K562 (cell line): ENCODE results near the gene CGNL1. TPM values are rescaled to one million over a fixed set of nuclear protein-coding genes. Genes with fewer than 3 reads are reported as not detected.
A peak's percentile ranks its signal among the peaks of the same experiment; 100 is the strongest.

Experiments used
- ATAC-seq: fragments of 200-7000 bp; cut with Tn5 transposase; 3 replicates; pipeline ENCODE4 v1.9.1; 2020; ENCODE audit warnings: moderate library complexity
- BruUV-seq: library from RNA; stranded (reverse); fragments of 400-500 nt; replicated peaks from 2 replicates; lab custom pipeline; 2021; lab: Mats Ljungman, UMichigan
- CTCF ChIA-PET: fragments of 300-600 bp; formaldehyde crosslinking; extraction: SDS; loops from one replicate; lab custom pipeline; 2021; ENCODE audit warnings: low intra/inter-chr PET ratio; lab: Yijun Ruan, JAX
- POLR2A ChIA-PET: fragments of 300-600, 350-650 bp; sonication (Branson Sonifier 250); formaldehyde crosslinking; extraction: SDS; loops from one replicate; lab custom pipeline; 2021; ENCODE audit warnings: antibody characterized with exemption, inconsistent platforms; lab: Yijun Ruan, JAX
- DNase-seq, 4 experiments: peaks; one replicate each; pipeline versions ENCODE4 v3.0.0 to v3.0.0-alpha.2; 2011 to 2018; ENCODE audit warnings: low spot score in 3 of 4, mixed read lengths in 3 of 4; ENCODE audit errors: extremely low read depth in 1 of 4
- FAIRE-seq: peaks from 2 replicates; lab custom pipeline; 2011; peaks lifted over from hg19 to GRCh38; lab: Jason Lieb, UNC
- H2AFZ ChIP-seq: 2 replicates; pipeline ENCODE4 v1.6.0; 2011; ENCODE audit warnings: low read depth, low read length, control low read depth, inconsistent platforms
- H3K27ac ChIP-seq: fragments of 200-600 bp; 3 replicates; pipeline ENCODE4 v1.8.0; 2011; ENCODE audit warnings: low read depth, mild to moderate bottlenecking, control low read depth, inconsistent platforms, low read length, moderate library complexity, mixed read lengths; ENCODE audit errors: extremely low read depth
- H3K27me3 ChIP-seq, 2 experiments: fragments of 300-600 bp in 1 of 2; 2 replicates in 1 of 2; 3 replicates in 1 of 2; pipeline versions ENCODE4 v1.6.0 to v1.8.0; 2011; ENCODE audit warnings: inconsistent platforms in 2 of 2, low read length in 2 of 2, mild to moderate bottlenecking in 1 of 2, mixed read lengths in 1 of 2, moderate library complexity in 1 of 2; ENCODE audit not compliant: control insufficient read depth in 2 of 2, insufficient read depth in 2 of 2
- H3K36me3 ChIP-seq: fragments of 300-600 bp; 3 replicates; pipeline ENCODE4 v1.8.0; 2011; ENCODE audit warnings: mild to moderate bottlenecking, low read length, inconsistent platforms; ENCODE audit not compliant: control insufficient read depth, insufficient read depth
- H3K4me1 ChIP-seq, 2 experiments: fragments of 200-600 bp in 1 of 2; replicated peaks in 1 of 2; 2 replicates in 1 of 2; 3 replicates in 1 of 2; pipeline versions ENCODE4 v1.5.1 to v1.8.0; 2011; ENCODE audit warnings: inconsistent platforms in 2 of 2, low read length in 2 of 2, mild to moderate bottlenecking in 1 of 2, mixed read lengths in 1 of 2, moderate library complexity in 1 of 2; ENCODE audit not compliant: control insufficient read depth in 2 of 2, insufficient read depth in 2 of 2
- H3K4me2 ChIP-seq: 2 replicates; pipeline ENCODE4 v1.6.1; 2011; ENCODE audit warnings: low read length, control low read depth, inconsistent platforms, mixed read lengths; ENCODE audit not compliant: insufficient read depth
- H3K4me3 ChIP-seq: fragments of 200-600 bp; sonication (generic), shearing (Covaris generic); 2 replicates; pipeline ENCODE4 v1.5.1; 2016; ENCODE audit warnings: control low read depth, inconsistent platforms
- H3K79me2 ChIP-seq: fragments of 200-600 bp; 3 replicates; pipeline ENCODE4 v1.8.0; 2011; ENCODE audit warnings: low read length, inconsistent platforms; ENCODE audit not compliant: control insufficient read depth, insufficient read depth
- H3K9ac ChIP-seq, 2 experiments: 2 replicates each; pipeline versions ENCODE4 v1.6.0 to v1.6.1; 2011; ENCODE audit warnings: low read depth in 2 of 2, low read length in 2 of 2, control low read depth in 1 of 2, inconsistent platforms in 1 of 2, mild to moderate bottlenecking in 1 of 2, mixed read lengths in 1 of 2; ENCODE audit not compliant: insufficient read depth in 1 of 2
- H3K9me1 ChIP-seq: one replicate; pipeline ENCODE4 v1.6.0; 2011; ENCODE audit warnings: inconsistent platforms, mild to moderate bottlenecking, low read length, moderate library complexity; ENCODE audit not compliant: control insufficient read depth, insufficient read depth
- H3K9me3 ChIP-seq: replicated peaks from 2 replicates; pipeline ENCODE4 v1.5.1; 2011; ENCODE audit warnings: low read depth, low read length, inconsistent platforms; ENCODE audit not compliant: control insufficient read depth, insufficient read depth
- H4K20me1 ChIP-seq: replicated peaks from 2 replicates; pipeline ENCODE4 v1.6.1; 2011; ENCODE audit warnings: low read length, inconsistent platforms, mixed read lengths; ENCODE audit not compliant: control insufficient read depth, insufficient read depth
- CEBPG ChIP-seq, 3 experiments: fragments of 200-800 bp in 1 of 3; sonication (Bioruptor generic) in 1 of 3; sonication (generic) in 1 of 3; formaldehyde crosslinking in 1 of 3; IDR thresholded peaks in 2 of 3; conservative IDR thresholded peaks in 1 of 3; 2 replicates each; pipeline versions ENCODE4 v1.6.1 to v1.8.0; 2016 to 2022; ENCODE audit warnings: missing compliant biosample characterization in 2 of 3, missing genetic modification characterization in 2 of 3, mild to moderate bottlenecking in 1 of 3, missing genetic modification reagents in 1 of 3
- CGGBP1 ChIP-seq: fragments of 250-450 bp; sonication (Bioruptor Pico); IDR thresholded peaks from 2 replicates; pipeline ENCODE4 v1.9.0; 2021; ENCODE audit warnings: mild to moderate bottlenecking
- EP300 ChIP-seq: IDR thresholded peaks from 2 replicates; pipeline ENCODE4 v1.6.1; 2012; ENCODE audit warnings: low read length, improper control_type of control experiment
- FOXP1 ChIP-seq: sonication (generic); formaldehyde crosslinking; IDR thresholded peaks from 2 replicates; pipeline ENCODE4 v1.8.0; 2022; ENCODE audit warnings: mild to moderate bottlenecking, missing genetic modification reagents
- GABPB1 ChIP-seq: sonication (generic); formaldehyde crosslinking; IDR thresholded peaks from 2 replicates; pipeline ENCODE4 v1.8.0; 2022; ENCODE audit warnings: mild to moderate bottlenecking, missing genetic modification reagents
- MLX ChIP-seq, 2 experiments: fragments of 450-650 bp in 1 of 2; sonication (generic) in 1 of 2; formaldehyde crosslinking; conservative IDR thresholded peaks; 2 replicates each; pipeline versions ENCODE4 v1.4.0 to v1.8.1; 2020 to 2022; ENCODE audit warnings: mild to moderate bottlenecking in 1 of 2, missing genetic modification reagents in 1 of 2
- NCOA6 ChIP-seq: fragments of 450-650 bp; IDR thresholded peaks from 2 replicates; pipeline ENCODE4 v1.6.1; 2017; ENCODE audit warnings: mild to moderate bottlenecking
- NKRF ChIP-seq: fragments of 450-650 bp; IDR thresholded peaks from 2 replicates; pipeline ENCODE4 v1.6.1; 2016; ENCODE audit warnings: borderline replicate concordance
- POLR2H ChIP-seq: IDR thresholded peaks from 2 replicates; pipeline ENCODE4 v1.6.1; 2016; ENCODE audit warnings: missing genetic modification characterization, low read depth, mild to moderate bottlenecking, control low read depth, missing compliant biosample characterization, moderate library complexity
- RBM25 ChIP-seq: fragments of 200-400 bp; formaldehyde crosslinking; IDR thresholded peaks from 2 replicates; pipeline ENCODE4 v1.6.1; 2018; ENCODE audit warnings: low read length, low read depth, moderate library complexity; ENCODE audit not compliant: severe bottlenecking
- SMARCB1 ChIP-seq: IDR thresholded peaks from 2 replicates; pipeline ENCODE4 v1.6.1; 2011; ENCODE audit warnings: improper control_type of control experiment, low read depth; ENCODE audit not compliant: insufficient read length
- WGBS: fragments of 100-300 bp; shearing (Covaris generic); methylation state at CpG from one replicate; pipeline ENCODE4 v1.1.6; 2016; ENCODE audit warnings: low coverage, mixed read lengths; ENCODE audit not compliant: insufficient coverage; ENCODE audit errors: missing lambda C conversion rate; 5-methylcytosine and 5-hydroxymethylcytosine counted together
- in situ Hi-C: fragments of 300-500 bp; cut with MboI; formaldehyde crosslinking; loops from 4 replicates; pipeline ENCODE4 v1.15.0; 2018; ENCODE audit warnings: inconsistent platforms, mixed read lengths
- intact Hi-C: fragments of 100-400 bp; cut with micrococcal nuclease; formaldehyde crosslinking; loops from 2 replicates; pipeline ENCODE4 v1.14.2; 2022
- polyA plus RNA-seq, 8 experiments: library from polyadenylated mRNA; depleted of rRNA in 4 of 8; stranded (reverse) in 5 of 8; unstranded in 3 of 8; fragments of >200 nt; fragmentation: Nextera tagmentation in 2 of 8; fragmentation: Illumina TruSeq in 1 of 8; extraction: Ambion mirVana in 2 of 8; extraction: Trizol in 1 of 8; gene quantifications; 2 replicates each; pipeline versions ENCODE4 v1.2.1 to v1.2.3, GENCODE V29; 2011 to 2014; ENCODE audit warnings: inconsistent platforms in 1 of 8, missing spikeins in 1 of 8
- total RNA-seq, 7 experiments: library from RNA; depleted of rRNA in 6 of 7; stranded (reverse); fragments of >200 nt in 6 of 7; fragmentation: Illumina TruSeq in 2 of 7; extraction: Trizol in 2 of 7; gene quantifications; 2 replicates each; pipeline versions ENCODE4 v1.2.1 to v1.2.3, GENCODE V29; 2011 to 2021; ENCODE audit warnings: low replicate concordance in 1 of 7

Gene CGNL1
- total and polyA plus RNA-seq, 9 of the 15 experiments (the other 6 are each of a cell fraction or from before 2014, with no cell fraction given), result 0.01 to 0.07 TPM; not detected in 7

GRCh38 chr15:57391537-57391936, 15.2 kb downstream of the CGNL1 start:
- Histone ChIP-seq H3K36me3 (no peaks in the 10 kb centered on the region), H4K20me1 (no peaks in the 10 kb centered on the region), H3K9me1 (no peaks in the 10 kb centered on the region), H3K4me2 (no peak overlapping the region), H3K4me3 (no peak overlapping the region), H3K27me3 (peaks cover 19 to 33% of the 10 kb centered on the region in 2 experiments), H3K9ac (no peak overlapping the region), H3K9me3 (no peaks in the 10 kb centered on the region), H3K79me2 (no peaks in the 10 kb centered on the region), H3K27ac (no peak overlapping the region), H3K4me1 (no peaks in the 10 kb centered on the region), H2AFZ (no peak overlapping the region)
- TF ChIP-seq RBM25 (peak; percentile 92), POLR2H (tag) (no peak)
- DNase-seq, result no peak
- 0% methylated on average over 2 of the region's 2 CpGs for WGBS
- in situ Hi-C loops, result no loop called here
- BruUV-seq, result no TSS peak
- POLR2A ChIA-PET, result interaction anchor here (1.5 kb wide), 1 partner anchor 9 kb away, joined by 4 read pairs; no protein-coding TSS in a partner anchor
- CTCF ChIA-PET, result no interaction called here
- ATAC-seq, result no peak
- intact Hi-C loops, result no loop called here
- no peak for FAIRE-seq

- H3K27me3 ChIP-seq, result peaks cover 19 to 32% of the 10 kb centered on the region in 2 experiments
- no peaks in the 10 kb centered on the region for H3K9me3 ChIP-seq
- H3K79me2 ChIP-seq, result no peaks in the 10 kb centered on the region
- no peak overlapping the region for H3K27ac ChIP-seq
- ATAC-seq, result no peak
- BruUV-seq, result no TSS peak
- H3K9me1 ChIP-seq, result no peaks in the 10 kb centered on the region
- TF ChIP-seq NKRF (no peak), CEBPG (CRISPR knock-in tag; IDR thresholded peaks at IDR 0.05) (no peak), CEBPG (tag; conservative IDR thresholded peaks at IDR 0.05 in 1 of 2, IDR thresholded peaks at IDR 0.05 in 1 of 2) (no peak), GABPB1 (no peak), SMARCB1 (no peak), NCOA6 (no peak), CGGBP1 (CRISPR knock-in tag) (no peak), MLX (CRISPR knock-in tag; conservative IDR thresholded peaks at IDR 0.05) (no peak), EP300 (no peak), FOXP1 (CRISPR knock-in tag) (no peak)
- no peak overlapping the region for H2AFZ ChIP-seq
- in situ Hi-C loops (no loop called here), intact Hi-C loops (no loop called here)
- ChIA-PET CTCF (no interaction called here), POLR2A (interaction anchor here (1.5 kb wide), 1 partner anchor 11 kb away, joined by 4 read pairs; no protein-coding TSS in a partner anchor)
- no peaks in the 10 kb centered on the region for H4K20me1 ChIP-seq
- H3K4me1 ChIP-seq, result no peaks in the 10 kb centered on the region
- DNase-seq, result no peak
- no peak overlapping the region for H3K9ac ChIP-seq
- H3K4me3 ChIP-seq, result no peak overlapping the region
- no peak for FAIRE-seq
- no peaks in the 10 kb centered on the region for H3K36me3 ChIP-seq
- no peak overlapping the region for H3K4me2 ChIP-seq
- 2% methylated on average over 2 of the region's 2 CpGs for WGBS
Observed at GRCh38 chr15:57393061-57393460, 16.8 kb downstream of the CGNL1 start.
